HepG2 (cell line): Measurements from ENCODE around the gene C2CD3. TPM values are rescaled to one million over a fixed set of nuclear protein-coding genes. Genes with fewer than 3 reads are reported as not detected.

Experiments
- AHDC1 ChIP-seq: sonication (generic); formaldehyde crosslinking; IDR thresholded peaks from 2 replicates; pipeline ENCODE4 v1.5.1; 2020; ENCODE audit warnings: mild to moderate bottlenecking, missing genetic modification reagents, borderline replicate concordance
- ARID4A ChIP-seq: sonication (generic); formaldehyde crosslinking; IDR thresholded peaks from 2 replicates; pipeline ENCODE4 v1.5.0; 2020; ENCODE audit warnings: mild to moderate bottlenecking, missing genetic modification reagents, borderline replicate concordance
- NR0B2 ChIP-seq: sonication (generic); formaldehyde crosslinking; IDR thresholded peaks from 2 replicates; pipeline ENCODE4 v1.4.0; 2020; ENCODE audit warnings: mild to moderate bottlenecking, missing genetic modification reagents
- SP2 ChIP-seq: sonication (generic); formaldehyde crosslinking; IDR thresholded peaks from 2 replicates; pipeline ENCODE4 v1.5.1; 2020; ENCODE audit warnings: mild to moderate bottlenecking, missing genetic modification reagents
- TCF7 ChIP-seq: sonication (generic); IDR thresholded peaks from 2 replicates; pipeline ENCODE4 v1.6.1; 2016; ENCODE audit warnings: antibody characterized with exemption, low read depth
- TEF ChIP-seq: sonication (generic); formaldehyde crosslinking; IDR thresholded peaks from 2 replicates; pipeline ENCODE4 v1.5.0; 2020; ENCODE audit warnings: missing genetic modification reagents
- TFDP1 ChIP-seq: IDR thresholded peaks from 2 replicates; pipeline ENCODE4 v1.6.1; 2016; ENCODE audit warnings: missing compliant biosample characterization, missing genetic modification reagents, borderline replicate concordance
- ZFP41 ChIP-seq: sonication (generic); formaldehyde crosslinking; IDR thresholded peaks from 2 replicates; pipeline ENCODE4 v1.4.0; 2020; ENCODE audit warnings: mild to moderate bottlenecking, missing genetic modification reagents, borderline replicate concordance
- ZNF740 ChIP-seq: sonication (generic); formaldehyde crosslinking; IDR thresholded peaks from 2 replicates; pipeline ENCODE4 v1.4.0; 2020; ENCODE audit warnings: missing genetic modification reagents
- ZNF784 ChIP-seq: sonication (generic); formaldehyde crosslinking; IDR thresholded peaks from 2 replicates; pipeline ENCODE4 v1.5.1; 2020; ENCODE audit warnings: missing genetic modification reagents, mild to moderate bottlenecking, borderline replicate concordance
- ZSCAN12 ChIP-seq: sonication (generic); formaldehyde crosslinking; IDR thresholded peaks from 2 replicates; pipeline ENCODE4 v1.9.0; 2021; ENCODE audit warnings: mild to moderate bottlenecking, missing genetic modification reagents
- polyA plus RNA-seq, 8 experiments: library from polyadenylated mRNA; depleted of rRNA in 3 of 8; stranded (reverse) in 7 of 8; unstranded in 1 of 8; fragments of >200 nt; fragmentation: Illumina TruSeq in 4 of 8; extraction: Trizol in 4 of 8; gene quantifications; 2 replicates each; pipeline versions ENCODE4 v1.2.1 to v1.2.3, GENCODE V29; 2011 to 2016; ENCODE audit warnings: low read depth in 4 of 8, missing spikeins in 1 of 8, mixed read lengths in 1 of 8; ENCODE audit not compliant: insufficient read depth in 1 of 8
- total RNA-seq, 5 experiments: library from RNA; depleted of rRNA; stranded (reverse); fragments of >200 nt; fragmentation: Illumina TruSeq; extraction: Trizol; gene quantifications; 2 replicates each; pipeline ENCODE4 v1.2.3, GENCODE V29; 2016; ENCODE audit warnings: low read depth in 1 of 5

Gene C2CD3
- total and polyA plus RNA-seq, 2 of the 13 experiments (the other 11 are each of a cell fraction or from before 2014, with no cell fraction given): 5.5 to 6.4 TPM

GRCh38 chr11:73982990-73983740 lies 187.6 kb downstream of the C2CD3 start (continued):
- TF ChIP-seq NR0B2 (CRISPR knock-in tag) (peak; percentile 84; the same call in 1 of the 2 replicates), SP2 (CRISPR knock-in tag) (peak; percentile 86), ZNF740 (CRISPR knock-in tag) (peak; percentile 74), AHDC1 (CRISPR knock-in tag) (peak; percentile 47; the same call in 1 of the 2 replicates), TFDP1 (CRISPR knock-in tag) (peak; percentile 96), ZFP41 (CRISPR knock-in tag) (peak; percentile 31; the same call in 1 of the 2 replicates), ZNF784 (CRISPR knock-in tag) (peak; percentile 47; the same call in 1 of the 2 replicates), ARID4A (peak; percentile 92), TEF (CRISPR knock-in tag) (peak; percentile 85), TCF7 (no peak), ZSCAN12 (CRISPR knock-in tag) (0 out of 2 replicates have a peak, but pooled peaks have one; percentile 62)
